Body of pancreas (tissue), 4 donors: Measurements from ENCODE around the gene RIPPLY2. TPM values are rescaled to one million over a fixed set of nuclear protein-coding genes. Genes with fewer than 3 reads are reported as not detected.

Experiments
- ATAC-seq: fragments of 150-250 bp; one replicate; pipeline ENCODE4 v1.9.1; 2016
- DNase-seq, 4 donors: peaks; one replicate each; pipeline ENCODE4 v3.0.0-alpha.2; 2019
- H3K27ac ChIP-seq, 4 donors: fragments of 200-600 bp; sonication (generic); 1 replicate in 3 of 4; 2 replicates in 1 of 4; pipeline versions ENCODE4 v1.5.1 to v1.6.1; 2016 to 2019; ENCODE audit warnings: mild to moderate bottlenecking in 1 of 4, mixed read lengths in 1 of 4, moderate library complexity in 1 of 4
- H3K27me3 ChIP-seq, 2 donors: fragments of 200-600 bp; sonication (generic); one replicate each; pipeline ENCODE4 v1.6.0; 2016; ENCODE audit warnings: mild to moderate bottlenecking in 1 of 2
- H3K36me3 ChIP-seq, 2 donors: fragments of 200-600 bp; sonication (generic); replicated peaks in 1 of 2; 2 replicates each; pipeline ENCODE4 v1.5.1; 2016; ENCODE audit warnings: low read depth in 2 of 2; ENCODE audit not compliant: insufficient read depth in 1 of 2
- H3K4me1 ChIP-seq: fragments of 200-600 bp; sonication (generic); one replicate; pipeline ENCODE4 v1.6.0; 2016
- H3K4me3 ChIP-seq, 2 donors: fragments of 200-600 bp; sonication (generic); 1 replicate in 1 of 2; 2 replicates in 1 of 2; pipeline ENCODE4 v1.5.1; 2016 to 2019
- H3K9me3 ChIP-seq, 3 donors: fragments of 200-600 bp; sonication (generic); 1 replicate in 2 of 3; 2 replicates in 1 of 3; pipeline ENCODE4 v1.5.1; 2016
- POLR2A ChIP-seq, 3 donors: fragments of 450-650 bp; IDR thresholded peaks; one replicate each; pipeline ENCODE4 v1.6.1; 2016; ENCODE audit warnings: antibody characterized with exemption in 3 of 3, mild to moderate bottlenecking in 2 of 3
- WGBS, 2 donors: methylation state at CpG; one replicate each; pipeline ENCODE4 v1.1.5; 2017; 5-methylcytosine and 5-hydroxymethylcytosine counted together
- intact Hi-C: fragments of 100-400 bp; cut with DNase I; formaldehyde crosslinking; loops from one replicate; pipeline ENCODE4 v1.15.1; 2023
- total RNA-seq, 2 donors: library from RNA; depleted of rRNA; stranded (reverse); fragments of >200 nt; gene quantifications; one replicate each; pipeline ENCODE4 v1.1.0, GENCODE V29; 2016
- TF ChIP-seq, protein P1 (sequence below), 7 experiments: fragments of 450-650 bp in 4 of 7; fragments of 200-600 bp in 3 of 7; sonication (generic) in 3 of 7; IDR thresholded peaks; one replicate each; pipeline ENCODE4 v1.5.1; 2016 to 2019; ENCODE audit warnings: antibody characterized with exemption in 7 of 7

RIPPLY2 gene
- total RNA-seq, 2 donors from 2014 or later = not detected

DNA sequence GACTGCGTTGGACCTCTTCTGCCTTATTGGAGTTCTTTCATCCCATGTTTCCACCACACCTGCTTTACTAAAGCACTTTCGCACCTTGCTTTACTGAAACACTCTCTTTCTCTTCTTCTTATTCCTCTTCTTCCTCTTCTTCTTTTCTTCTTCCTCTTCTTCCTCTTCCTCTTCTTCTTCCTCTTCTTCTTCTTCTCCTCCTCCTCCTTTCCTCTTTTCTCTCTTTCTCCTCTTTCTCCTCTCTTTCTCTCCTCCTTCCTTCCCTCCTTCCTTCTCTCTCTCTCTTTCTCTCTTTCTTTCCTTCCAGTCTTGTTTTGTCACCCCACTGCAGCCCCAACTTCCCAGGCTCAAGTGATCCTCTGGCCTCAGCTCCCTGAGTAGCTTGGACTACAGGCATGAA is 4.0 kb upstream of the RIPPLY2 start:
- intact Hi-C loops = no loop called here
- WGBS, 2 donors = 66 to 68% methylated on average over 2 of the region's 2 CpGs
- ATAC-seq (no peak), DNase-seq (no peak)
- H3K4me3 ChIP-seq = no peak overlapping the region
- H3K4me1 ChIP-seq = peaks cover 15% of the 10 kb centered on the region
- no peaks in the 10 kb centered on the region for H3K9me3 ChIP-seq
- no peaks in the 10 kb centered on the region for H3K36me3 ChIP-seq
- H3K27me3 ChIP-seq = no peaks in the 10 kb centered on the region
- TF ChIP-seq POLR2A (IDR thresholded peaks at IDR 0.05) = no peak
- TF ChIP-seq, protein P1, sequence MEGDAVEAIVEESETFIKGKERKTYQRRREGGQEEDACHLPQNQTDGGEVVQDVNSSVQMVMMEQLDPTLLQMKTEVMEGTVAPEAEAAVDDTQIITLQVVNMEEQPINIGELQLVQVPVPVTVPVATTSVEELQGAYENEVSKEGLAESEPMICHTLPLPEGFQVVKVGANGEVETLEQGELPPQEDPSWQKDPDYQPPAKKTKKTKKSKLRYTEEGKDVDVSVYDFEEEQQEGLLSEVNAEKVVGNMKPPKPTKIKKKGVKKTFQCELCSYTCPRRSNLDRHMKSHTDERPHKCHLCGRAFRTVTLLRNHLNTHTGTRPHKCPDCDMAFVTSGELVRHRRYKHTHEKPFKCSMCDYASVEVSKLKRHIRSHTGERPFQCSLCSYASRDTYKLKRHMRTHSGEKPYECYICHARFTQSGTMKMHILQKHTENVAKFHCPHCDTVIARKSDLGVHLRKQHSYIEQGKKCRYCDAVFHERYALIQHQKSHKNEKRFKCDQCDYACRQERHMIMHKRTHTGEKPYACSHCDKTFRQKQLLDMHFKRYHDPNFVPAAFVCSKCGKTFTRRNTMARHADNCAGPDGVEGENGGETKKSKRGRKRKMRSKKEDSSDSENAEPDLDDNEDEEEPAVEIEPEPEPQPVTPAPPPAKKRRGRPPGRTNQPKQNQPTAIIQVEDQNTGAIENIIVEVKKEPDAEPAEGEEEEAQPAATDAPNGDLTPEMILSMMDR (IDR thresholded peaks at IDR 0.05) = no peak
- no peak overlapping the region for H3K27ac ChIP-seq

DNA sequence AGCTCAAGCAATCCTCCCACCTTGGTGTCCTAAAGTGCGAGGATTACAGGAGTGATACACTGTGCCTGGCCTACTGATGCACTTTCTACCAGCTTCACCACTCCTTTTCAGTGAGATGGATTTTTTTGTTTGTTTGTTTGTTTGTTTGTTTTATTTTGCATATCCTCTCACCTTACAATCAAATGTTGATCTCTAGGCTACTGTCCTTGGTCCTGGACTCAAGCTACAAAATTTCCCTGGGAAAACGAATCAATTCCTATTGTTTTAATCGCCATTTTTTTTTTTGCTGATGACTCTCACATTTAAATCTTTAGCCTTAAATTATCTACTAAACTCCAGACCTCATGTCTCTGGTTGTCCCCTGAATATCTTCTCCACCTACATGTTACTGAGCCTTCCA is 3.5 kb upstream of the RIPPLY2 start:
- 62 to 65% methylated on average over 3 of the region's 3 CpGs for WGBS, 2 donors
- Histone ChIP-seq H3K4me3 (no peak overlapping the region), H3K36me3 (no peaks in the 10 kb centered on the region), H3K27me3 (no peaks in the 10 kb centered on the region), H3K4me1 (peaks cover 15% of the 10 kb centered on the region), H3K27ac (no peak overlapping the region), H3K9me3 (no peaks in the 10 kb centered on the region)
- TF ChIP-seq, protein P1 (IDR thresholded peaks at IDR 0.05) = no peak
- TF ChIP-seq POLR2A (IDR thresholded peaks at IDR 0.05) = no peak
- DNase-seq (no peak), ATAC-seq (no peak)
- intact Hi-C loops = no loop called here

DNA sequence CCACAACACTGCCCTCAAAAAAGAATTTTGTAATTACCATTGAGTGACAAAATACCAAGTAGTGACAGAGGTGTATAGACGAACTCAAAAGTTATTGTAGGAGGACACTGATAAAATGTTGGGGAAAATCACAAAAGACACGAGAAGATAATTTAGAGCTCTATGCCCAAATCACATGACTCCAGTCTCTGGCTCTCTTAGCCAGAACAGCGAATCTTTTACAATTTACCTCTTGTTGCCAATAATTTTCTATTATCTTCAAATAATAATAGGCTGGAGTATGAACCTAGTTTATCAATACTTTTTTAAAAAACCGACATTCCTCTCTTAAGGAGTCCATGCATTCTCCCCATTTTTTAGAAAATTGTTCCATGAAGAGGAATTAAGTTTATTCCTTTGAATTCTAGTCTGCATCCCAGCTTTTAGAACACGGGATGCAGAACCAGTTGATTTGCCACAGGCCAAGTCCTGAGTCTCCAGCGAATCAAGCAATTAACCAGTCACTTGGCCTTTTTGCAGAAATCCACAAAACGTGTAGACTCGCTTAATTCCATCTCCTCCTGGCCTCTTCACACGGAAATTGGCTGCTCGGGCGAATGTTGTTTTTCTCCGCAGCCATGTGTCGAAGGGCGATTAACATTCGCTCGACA is 507 bp upstream of the RIPPLY2 start:
- Histone ChIP-seq H3K4me1 (peaks cover 15% of the 10 kb centered on the region), H3K4me3 (no peak overlapping the region), H3K36me3 (no peaks in the 10 kb centered on the region), H3K27ac (no peak overlapping the region), H3K27me3 (no peaks in the 10 kb centered on the region), H3K9me3 (no peaks in the 10 kb centered on the region)
- ATAC-seq = no peak
- intact Hi-C loops = no loop called here
- DNase-seq = no peak
- 8 to 9% methylated on average over 16 of the region's 16 CpGs for WGBS, 2 donors
- no peak for TF ChIP-seq POLR2A (IDR thresholded peaks at IDR 0.05)
- TF ChIP-seq, protein P1 (IDR thresholded peaks at IDR 0.05) = no peak

DNA sequence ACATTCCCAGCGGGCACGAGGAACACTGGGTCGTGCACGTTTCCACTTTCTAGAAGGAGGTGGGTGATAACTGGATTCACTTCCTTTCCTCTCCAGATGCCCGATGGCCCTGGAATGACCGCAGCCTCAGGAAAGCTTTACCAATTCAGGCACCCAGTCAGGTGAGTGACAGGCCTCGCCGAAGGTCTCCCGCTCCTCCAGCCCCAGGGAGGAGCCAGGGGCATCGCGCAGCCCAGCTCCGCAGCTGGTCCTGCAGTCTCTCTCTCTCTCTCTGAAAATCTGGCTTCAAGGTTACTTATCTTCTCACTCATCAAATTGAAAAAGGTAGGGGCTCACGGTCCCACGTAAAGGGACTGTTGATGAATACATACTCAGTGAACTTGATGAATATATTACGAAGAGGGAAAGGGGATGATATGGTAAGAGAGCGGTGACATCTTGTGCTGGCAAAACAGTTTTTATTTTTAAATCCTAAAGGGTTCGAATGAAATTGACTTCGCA is 891 bp downstream of the RIPPLY2 start:
- Histone ChIP-seq H3K9me3 (no peaks in the 10 kb centered on the region), H3K4me3 (no peak overlapping the region), H3K27ac (no peak overlapping the region), H3K27me3 (no peaks in the 10 kb centered on the region), H3K4me1 (peaks cover 18% of the 10 kb centered on the region), H3K36me3 (no peaks in the 10 kb centered on the region)
- intact Hi-C loops = no loop called here
- WGBS, 2 donors = 8 to 14% methylated on average over 14 to 18 of the region's 18 CpGs
- no peak for TF ChIP-seq POLR2A (IDR thresholded peaks at IDR 0.05)
- TF ChIP-seq, protein P1 (IDR thresholded peaks at IDR 0.05) = no peak
- no peak for DNase-seq
- no peak for ATAC-seq

DNA sequence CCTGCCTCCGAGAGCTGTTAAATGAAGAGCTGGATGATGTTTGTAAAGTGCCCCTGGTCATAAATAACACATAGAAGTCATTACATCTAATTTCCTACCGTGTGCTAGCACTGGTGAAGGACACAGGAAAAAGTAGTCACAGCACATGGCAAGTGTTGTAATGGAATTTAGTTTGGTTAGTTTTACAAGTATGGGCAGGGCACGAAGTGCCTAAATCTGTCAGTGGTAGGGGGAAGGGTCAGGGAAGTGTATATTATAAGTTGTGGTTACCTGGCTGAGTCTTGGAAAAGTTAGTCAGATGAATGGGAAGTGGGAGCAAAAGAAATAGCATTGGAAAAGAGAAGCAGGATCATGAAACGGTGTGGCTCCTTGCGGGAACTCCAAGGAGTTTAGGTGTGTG is 1.6 kb downstream of the RIPPLY2 start:
- Histone ChIP-seq H3K9me3 (no peaks in the 10 kb centered on the region), H3K27me3 (no peaks in the 10 kb centered on the region), H3K27ac (no peak overlapping the region), H3K4me3 (no peak overlapping the region), H3K4me1 (peaks cover 20% of the 10 kb centered on the region), H3K36me3 (no peaks in the 10 kb centered on the region)
- intact Hi-C loops = no loop called here
- no peak for TF ChIP-seq POLR2A (IDR thresholded peaks at IDR 0.05)
- TF ChIP-seq, protein P1 (IDR thresholded peaks at IDR 0.05) = no peak
- no peak for ATAC-seq
- WGBS, 2 donors = 39 to 50% methylated on average over 5 of the region's 5 CpGs
- no peak for DNase-seq
